Immature natural killer cell (primary cell): ENCODE results near the gene SMLR1. TPM values are rescaled to one million over a fixed set of nuclear protein-coding genes. Genes with fewer than 3 reads are reported as not detected.

Experiments used
- DNase-seq, 3 donors: peaks; one replicate each; pipeline ENCODE4 v3.0.0; 2022; ENCODE audit warnings: mixed read lengths in 1 of 3
- H3K27ac Mint-ChIP-seq, 6 donors: one replicate each; pipeline ENCODE4 v1.8.0; 2020; ENCODE audit warnings: mixed read lengths in 6 of 6, mild to moderate bottlenecking in 5 of 6, inconsistent platforms in 4 of 6, moderate library complexity in 3 of 6
- H3K27me3 Mint-ChIP-seq, 3 donors: one replicate each; pipeline ENCODE4 v1.8.0; 2020 to 2021; ENCODE audit warnings: low read depth in 3 of 3, mild to moderate bottlenecking in 3 of 3, mixed read lengths in 3 of 3, moderate library complexity in 3 of 3, inconsistent platforms in 1 of 3
- H3K36me3 Mint-ChIP-seq, 3 donors: one replicate each; pipeline ENCODE4 v1.8.0; 2020; ENCODE audit warnings: mixed read lengths in 3 of 3, inconsistent platforms in 2 of 3, mild to moderate bottlenecking in 2 of 3
- H3K4me1 Mint-ChIP-seq, 2 donors: one replicate each; pipeline ENCODE4 v1.8.0; 2020; ENCODE audit warnings: inconsistent platforms in 2 of 2, mild to moderate bottlenecking in 2 of 2, mixed read lengths in 2 of 2, moderate library complexity in 1 of 2
- H3K4me3 Mint-ChIP-seq, 5 donors: one replicate each; pipeline ENCODE4 v1.8.0; 2020; ENCODE audit warnings: mild to moderate bottlenecking in 5 of 5, mixed read lengths in 5 of 5, inconsistent platforms in 3 of 5, moderate library complexity in 3 of 5
- H3K9me3 Mint-ChIP-seq, 6 donors: one replicate each; pipeline ENCODE4 v1.8.0; 2020; ENCODE audit warnings: mild to moderate bottlenecking in 6 of 6, mixed read lengths in 6 of 6, inconsistent platforms in 4 of 6, moderate library complexity in 3 of 6
- polyA plus RNA-seq, 3 donors: library from polyadenylated mRNA; unstranded; fragments of 300-500 nt; fragmentation: Illumina TruSeq; gene quantifications; one replicate each; pipeline ENCODE4 v1.2.3, GENCODE V29; 2021

The SMLR1 gene
- polyA plus RNA-seq, 3 donors from 2014 or later, result not detected

DNA sequence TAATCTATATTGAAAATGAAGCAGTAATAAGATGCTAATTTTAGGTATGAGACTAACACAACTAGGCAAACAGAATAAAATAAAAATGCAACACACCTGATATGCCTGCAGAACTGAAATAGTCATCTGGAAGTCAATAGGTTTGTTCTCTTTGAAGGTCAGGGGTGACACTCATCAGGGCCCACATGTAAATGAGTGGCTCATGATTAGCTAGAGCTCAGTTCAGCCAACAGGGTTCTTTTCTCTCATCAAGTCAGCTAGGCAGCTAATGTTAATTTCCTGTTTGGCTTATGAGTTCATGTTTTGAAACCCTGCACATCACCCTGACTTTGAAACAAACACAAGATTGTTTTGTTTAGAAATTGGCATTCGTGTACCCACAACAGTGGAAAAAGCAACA is 23.8 kb downstream of the SMLR1 start:
- no peaks in the 10 kb centered on the region for H3K9me3 Mint-ChIP-seq
- DNase-seq, result no peak
- no peaks in the 10 kb centered on the region for H3K36me3 Mint-ChIP-seq
- H3K4me1 Mint-ChIP-seq, result peaks cover 3 to 5% of the 10 kb centered on the region in 2 donors
- no peak overlapping the region for H3K27ac Mint-ChIP-seq
- no peak overlapping the region for H3K4me3 Mint-ChIP-seq
- H3K27me3 Mint-ChIP-seq, result peaks cover 0 to 2% (median 0%) of the 10 kb centered on the region in 3 donors

DNA sequence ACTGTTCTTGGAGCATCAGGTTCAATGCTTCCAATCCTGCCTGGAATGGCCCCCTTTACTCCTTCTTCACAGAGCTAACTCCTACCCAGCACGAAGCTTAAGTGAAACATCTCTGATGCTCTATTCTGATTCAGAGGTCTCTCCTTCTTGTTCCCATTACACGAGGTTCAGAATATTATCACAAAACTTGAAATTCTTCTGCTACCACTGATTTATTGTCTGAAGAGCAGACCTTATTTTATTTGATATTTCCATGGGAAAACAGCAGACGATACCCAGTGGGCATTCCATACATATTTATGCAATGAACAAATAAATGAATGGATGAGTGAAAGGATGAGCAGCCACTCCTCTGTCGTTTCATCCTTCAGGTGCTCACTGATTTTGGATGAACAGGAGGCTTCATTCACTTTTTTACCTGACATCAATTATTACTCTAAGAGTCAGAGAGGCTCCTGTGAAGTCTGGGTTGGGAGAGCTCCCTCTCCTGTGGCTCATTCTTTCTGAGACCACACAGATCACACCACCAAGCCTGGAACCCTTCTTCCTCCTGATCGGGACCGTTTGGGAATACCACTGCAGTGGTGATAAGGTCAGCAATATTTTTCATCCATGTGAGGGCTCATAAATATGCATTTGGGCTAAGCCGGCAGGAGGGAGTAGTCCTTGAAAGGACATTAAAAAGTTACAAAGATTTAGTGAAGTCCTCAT is 25.8 kb downstream of the SMLR1 start:
- no peak for DNase-seq
- H3K27ac Mint-ChIP-seq, result no peak overlapping the region
- H3K4me1 Mint-ChIP-seq, result peaks cover 3 to 5% of the 10 kb centered on the region in 2 donors
- H3K27me3 Mint-ChIP-seq, result peaks cover 0 to 2% (median 0%) of the 10 kb centered on the region in 3 donors
- H3K9me3 Mint-ChIP-seq, result no peaks in the 10 kb centered on the region
- no peak overlapping the region for H3K4me3 Mint-ChIP-seq
- no peaks in the 10 kb centered on the region for H3K36me3 Mint-ChIP-seq

DNA sequence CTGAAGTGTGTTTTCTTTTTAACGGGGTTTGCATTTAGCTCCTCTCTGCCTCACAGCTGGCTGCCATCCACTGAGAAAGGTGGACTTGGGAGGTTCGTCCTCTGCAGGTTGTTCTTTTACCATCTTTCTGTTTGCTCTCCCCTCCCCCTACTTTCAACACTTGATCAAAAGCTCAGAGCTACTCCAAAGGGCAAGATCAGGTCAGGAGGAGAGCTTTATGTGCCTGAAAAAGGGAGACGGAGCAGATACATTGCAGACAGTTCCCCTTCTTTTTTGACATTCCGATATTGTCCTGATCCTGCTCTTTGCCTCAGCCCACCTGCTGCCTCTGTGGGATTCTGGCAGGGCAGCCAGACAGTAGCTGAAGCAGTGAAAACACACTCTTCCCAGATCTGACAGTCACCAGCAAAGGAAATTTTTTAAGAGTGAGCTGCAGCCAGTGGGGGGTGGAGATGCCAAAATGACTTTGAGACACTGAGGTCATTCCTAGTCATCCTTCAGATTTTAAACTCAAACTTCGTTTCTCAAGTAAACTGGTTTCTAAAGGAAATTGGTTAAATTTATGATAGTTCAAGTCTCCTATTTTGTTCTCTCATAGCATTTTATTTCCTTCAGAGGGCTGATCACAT is 26.5 kb downstream of the SMLR1 start:
- no peaks in the 10 kb centered on the region for H3K9me3 Mint-ChIP-seq
- H3K27ac Mint-ChIP-seq, result no peak overlapping the region
- DNase-seq, result no peak
- H3K4me1 Mint-ChIP-seq, result peaks cover 3 to 4% of the 10 kb centered on the region in 2 donors
- H3K27me3 Mint-ChIP-seq, result peaks cover 0 to 2% (median 0%) of the 10 kb centered on the region in 3 donors
- H3K36me3 Mint-ChIP-seq, result no peaks in the 10 kb centered on the region
- no peak overlapping the region for H3K4me3 Mint-ChIP-seq

DNA sequence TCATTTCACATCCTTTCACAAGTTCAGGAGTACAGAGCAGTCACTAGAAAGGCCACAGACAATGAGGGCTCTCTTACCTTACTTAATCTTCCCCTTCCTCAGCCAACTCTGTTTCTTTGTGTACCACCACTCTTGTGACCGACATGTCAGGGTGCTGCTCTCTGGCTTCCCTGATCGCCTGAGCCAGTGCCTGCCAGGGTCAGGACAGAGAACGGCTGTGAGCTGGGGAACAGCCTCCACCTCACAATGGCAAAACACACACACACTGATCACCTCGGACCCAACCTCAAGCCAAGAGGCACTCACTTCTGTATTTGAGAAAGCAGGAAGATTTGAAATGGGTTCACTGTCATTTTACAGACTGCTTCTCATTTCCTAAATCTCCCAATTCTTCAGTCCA is 30.8 kb downstream of the SMLR1 start:
- no peaks in the 10 kb centered on the region for H3K4me1 Mint-ChIP-seq
- no peak for DNase-seq
- H3K27me3 Mint-ChIP-seq, result peaks cover 0 to 2% (median 0%) of the 10 kb centered on the region in 3 donors
- no peak overlapping the region for H3K27ac Mint-ChIP-seq
- no peaks in the 10 kb centered on the region for H3K36me3 Mint-ChIP-seq
- H3K4me3 Mint-ChIP-seq, result no peak overlapping the region
- H3K9me3 Mint-ChIP-seq, result no peaks in the 10 kb centered on the region

DNA sequence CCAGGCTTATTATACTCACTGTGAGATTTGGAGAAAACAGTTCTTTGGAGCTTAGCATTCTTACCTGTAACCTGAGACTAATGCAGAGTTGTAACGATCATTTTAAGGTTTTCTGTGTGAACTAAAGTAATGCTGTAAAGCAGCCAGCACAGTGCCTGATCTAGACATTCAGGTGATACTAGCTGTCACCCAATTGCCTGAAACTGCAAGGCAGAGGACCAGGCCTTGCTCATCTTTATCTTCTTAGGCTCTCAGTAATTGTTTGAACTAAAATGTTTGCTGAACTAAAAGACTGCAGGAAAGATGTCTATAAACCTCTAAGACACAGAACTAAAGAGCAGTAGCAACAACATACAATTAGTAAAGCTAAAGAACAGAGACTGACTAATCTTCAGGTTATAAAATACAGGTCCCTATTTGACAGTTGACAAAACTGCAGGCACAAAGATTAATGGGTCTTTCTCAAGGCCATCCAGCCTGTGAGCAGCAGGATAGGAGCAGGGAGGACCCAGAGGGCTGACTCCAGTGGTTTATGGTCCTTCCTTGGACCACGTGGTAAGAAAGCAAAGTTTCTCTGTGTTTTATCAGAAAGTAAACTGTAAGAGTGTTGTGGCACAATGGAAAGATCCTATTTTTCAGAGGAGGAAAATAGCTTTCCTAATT is 31.4 kb downstream of the SMLR1 start:
- peak overlapping the region in 1 of 6 donors; percentile 6 for H3K27ac Mint-ChIP-seq
- no peaks in the 10 kb centered on the region for H3K4me1 Mint-ChIP-seq
- no peaks in the 10 kb centered on the region for H3K9me3 Mint-ChIP-seq
- H3K27me3 Mint-ChIP-seq, result peaks cover 0 to 2% (median 0%) of the 10 kb centered on the region in 3 donors
- H3K4me3 Mint-ChIP-seq, result no peak overlapping the region
- no peak for DNase-seq
- no peaks in the 10 kb centered on the region for H3K36me3 Mint-ChIP-seq

DNA sequence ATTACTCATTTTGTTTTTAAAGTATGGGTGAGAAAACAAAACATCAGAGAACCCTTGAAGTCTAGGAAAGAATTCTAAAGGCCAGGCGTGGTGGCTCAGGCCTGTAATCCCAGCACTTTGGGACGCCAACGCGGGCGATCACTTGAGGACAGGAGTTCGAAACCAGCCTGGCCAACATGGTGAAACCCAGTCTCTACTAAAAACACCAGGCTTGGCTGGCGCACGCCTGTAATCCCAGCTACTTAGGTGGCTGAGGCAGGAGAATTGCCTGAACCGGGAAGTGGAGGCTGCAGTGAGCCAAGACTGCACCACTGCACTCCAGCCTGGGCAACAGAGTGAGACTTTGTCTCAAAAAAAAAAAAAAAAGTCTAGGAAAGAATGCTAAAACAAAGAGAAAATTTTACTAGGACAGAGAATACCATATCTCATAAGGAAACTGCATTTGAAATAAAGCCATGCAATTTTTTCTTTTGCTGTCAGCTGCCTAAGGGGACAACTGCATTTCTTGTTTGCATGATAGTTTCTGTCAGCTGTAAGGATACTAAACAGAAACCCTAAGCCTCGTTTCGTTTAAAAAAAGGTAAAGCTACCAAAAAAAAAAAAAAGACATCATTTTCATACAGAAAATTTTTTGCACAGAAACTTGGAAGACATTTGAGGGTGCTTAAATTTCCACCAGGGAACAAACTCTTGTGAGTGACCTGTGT is 32.1 kb downstream of the SMLR1 start:
- peak overlapping the region in 1 of 6 donors; percentile 6 for H3K27ac Mint-ChIP-seq

DNA sequence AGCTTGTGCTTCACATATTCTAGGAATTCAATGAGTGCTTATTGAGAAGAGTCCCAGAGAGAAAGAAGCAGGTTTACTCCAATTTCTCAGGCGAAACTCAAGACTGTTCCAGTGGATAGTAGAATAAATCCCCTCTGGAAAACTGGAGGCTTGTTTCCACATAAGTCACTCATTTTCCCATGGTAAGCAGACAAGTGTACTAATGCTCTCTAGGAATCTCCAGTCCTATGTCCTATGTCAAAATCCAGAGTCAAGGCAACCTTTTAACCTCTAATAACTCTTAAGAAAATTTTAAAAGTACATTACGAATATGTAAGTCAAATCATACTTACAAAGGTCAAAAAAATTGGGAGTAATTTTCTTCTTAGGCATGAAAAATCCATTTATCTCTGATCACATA is 35.2 kb downstream of the SMLR1 start:
- H3K4me3 Mint-ChIP-seq, result no peak overlapping the region
- no peak overlapping the region for H3K27ac Mint-ChIP-seq
- no peaks in the 10 kb centered on the region for H3K36me3 Mint-ChIP-seq

More for the DNA sequence above, 32.1 kb downstream of the SMLR1 start:
- no peak for DNase-seq
- Mint-ChIP-seq H3K27me3 (peaks cover 0 to 2% (median 0%) of the 10 kb centered on the region in 3 donors), H3K4me1 (no peaks in the 10 kb centered on the region), H3K9me3 (no peaks in the 10 kb centered on the region), H3K4me3 (no peak overlapping the region), H3K36me3 (no peaks in the 10 kb centered on the region)

DNA sequence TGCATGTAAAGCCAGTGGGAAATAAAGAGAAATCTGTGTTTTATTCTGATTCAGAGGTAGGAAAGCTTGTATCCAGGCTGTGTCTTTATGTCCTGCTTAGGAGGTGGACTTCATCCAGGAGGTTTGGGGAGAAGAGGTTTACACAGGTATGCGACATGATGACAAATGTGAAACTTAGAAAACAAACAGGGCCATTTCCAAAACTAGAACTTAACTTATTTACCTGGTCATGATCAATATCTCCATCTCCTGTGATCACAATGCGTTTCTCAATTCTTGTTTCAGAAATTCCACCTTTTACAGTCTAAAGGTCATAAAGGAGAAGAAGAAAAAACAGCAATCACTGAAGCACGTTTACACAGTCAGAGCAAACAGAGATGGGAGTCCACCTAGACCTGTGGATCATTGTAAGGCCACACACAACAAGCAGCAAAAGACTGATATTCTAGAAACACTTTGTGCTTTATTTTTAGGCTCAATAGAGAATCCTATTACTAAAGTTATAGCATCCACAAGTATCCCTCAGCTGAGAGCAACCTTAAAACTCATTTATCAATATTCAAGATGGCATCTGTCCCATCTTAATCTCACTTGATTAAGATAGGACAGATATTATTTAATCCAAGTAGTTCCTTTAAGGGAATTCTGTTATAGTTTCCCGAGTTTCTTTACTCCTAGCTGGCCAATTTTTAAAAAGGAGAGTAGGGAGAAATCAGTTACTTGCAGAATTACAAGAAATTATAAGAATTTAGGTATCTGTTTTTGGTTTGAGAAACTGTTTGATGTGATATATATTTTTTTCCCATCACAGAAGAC is 36.4 kb downstream of the SMLR1 start:
- Mint-ChIP-seq H3K27me3 (peaks cover 0 to 2% (median 1%) of the 10 kb centered on the region in 3 donors), H3K9me3 (no peaks in the 10 kb centered on the region), H3K4me3 (no peak overlapping the region), H3K27ac (no peak overlapping the region), H3K4me1 (no peaks in the 10 kb centered on the region), H3K36me3 (no peaks in the 10 kb centered on the region)
- DNase-seq, result no peak

More for the DNA sequence above, 35.2 kb downstream of the SMLR1 start:
- Mint-ChIP-seq H3K4me1 (no peaks in the 10 kb centered on the region), H3K27me3 (peaks cover 0 to 2% (median 1%) of the 10 kb centered on the region in 3 donors), H3K9me3 (no peaks in the 10 kb centered on the region)
- no peak for DNase-seq

DNA sequence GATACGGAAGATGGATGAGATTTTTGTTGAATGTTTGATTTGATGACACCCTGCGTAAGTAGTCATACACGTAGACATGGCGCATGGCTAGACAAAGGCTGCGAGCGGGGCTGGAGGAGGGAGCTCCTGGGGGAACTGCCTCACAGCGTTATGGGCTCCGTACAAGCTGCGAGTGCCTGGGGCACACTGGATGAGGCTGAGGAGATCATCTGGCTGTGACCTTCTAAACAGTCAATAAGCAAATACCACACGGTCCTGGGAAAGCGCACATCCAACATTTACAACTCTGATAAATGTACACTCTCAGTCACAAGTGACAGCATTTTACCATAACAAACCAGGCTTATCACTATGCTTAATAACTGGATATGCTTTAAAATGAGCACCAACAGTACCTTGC is 37.1 kb downstream of the SMLR1 start:
- Mint-ChIP-seq H3K27ac (no peak overlapping the region), H3K4me1 (no peaks in the 10 kb centered on the region), H3K9me3 (no peaks in the 10 kb centered on the region), H3K4me3 (no peak overlapping the region), H3K36me3 (no peaks in the 10 kb centered on the region), H3K27me3 (peaks cover 0 to 4% (median 2%) of the 10 kb centered on the region in 3 donors)
- DNase-seq, result no peak

DNA sequence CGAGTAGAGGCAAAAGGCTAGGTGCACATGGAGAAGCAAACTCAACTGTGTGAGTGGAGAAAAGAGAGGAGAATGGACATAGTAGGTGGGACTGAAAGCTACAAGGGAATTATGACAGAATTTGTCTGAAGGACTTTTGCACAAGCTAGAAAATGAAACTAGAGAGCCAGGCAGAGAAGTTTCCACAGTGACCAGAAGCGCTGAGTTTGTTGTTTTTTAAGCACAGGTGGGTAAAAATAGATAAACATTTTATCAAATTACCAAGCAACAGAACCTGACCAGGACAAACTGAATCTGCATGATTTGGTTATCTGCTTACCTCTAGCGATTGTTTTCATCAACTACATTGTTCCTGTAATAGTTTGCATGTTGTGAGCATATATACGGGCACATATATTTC is 38.6 kb downstream of the SMLR1 start:
- Mint-ChIP-seq H3K36me3 (peaks cover 0 to 4% (median 0%) of the 10 kb centered on the region in 3 donors), H3K4me3 (no peak overlapping the region), H3K9me3 (no peaks in the 10 kb centered on the region), H3K27ac (no peak overlapping the region), H3K27me3 (peaks cover 0 to 6% (median 0%) of the 10 kb centered on the region in 3 donors), H3K4me1 (no peaks in the 10 kb centered on the region)
- DNase-seq, result no peak

DNA sequence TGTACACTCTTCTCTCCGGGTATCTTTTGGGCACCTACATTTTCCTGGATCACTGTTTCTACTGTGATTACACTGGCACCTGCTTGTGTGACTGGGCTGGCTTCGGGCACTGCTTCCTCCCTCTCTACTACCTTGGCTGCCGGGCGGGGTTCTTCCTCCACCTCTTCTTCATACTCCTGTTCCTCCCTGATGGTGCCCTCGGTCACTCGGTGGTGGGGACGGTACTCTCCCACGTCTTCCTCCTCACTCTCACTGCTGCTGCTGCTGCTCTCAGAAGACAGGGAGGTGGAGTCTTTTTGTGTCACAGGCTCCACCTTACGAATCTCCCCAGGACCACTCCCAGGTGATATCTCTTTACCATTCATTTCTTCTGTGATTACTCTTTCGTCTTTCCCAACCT is 42.5 kb downstream of the SMLR1 start:
- H3K4me1 Mint-ChIP-seq, result no peaks in the 10 kb centered on the region
- H3K4me3 Mint-ChIP-seq, result no peak overlapping the region
- no peak for DNase-seq
- H3K9me3 Mint-ChIP-seq, result no peaks in the 10 kb centered on the region
- peaks cover 0 to 4% (median 0%) of the 10 kb centered on the region in 3 donors for H3K36me3 Mint-ChIP-seq
- peaks cover 0 to 6% (median 0%) of the 10 kb centered on the region in 3 donors for H3K27me3 Mint-ChIP-seq
- peak overlapping the region in 2 of 6 donors; percentile 5 to 30 for H3K27ac Mint-ChIP-seq

DNA sequence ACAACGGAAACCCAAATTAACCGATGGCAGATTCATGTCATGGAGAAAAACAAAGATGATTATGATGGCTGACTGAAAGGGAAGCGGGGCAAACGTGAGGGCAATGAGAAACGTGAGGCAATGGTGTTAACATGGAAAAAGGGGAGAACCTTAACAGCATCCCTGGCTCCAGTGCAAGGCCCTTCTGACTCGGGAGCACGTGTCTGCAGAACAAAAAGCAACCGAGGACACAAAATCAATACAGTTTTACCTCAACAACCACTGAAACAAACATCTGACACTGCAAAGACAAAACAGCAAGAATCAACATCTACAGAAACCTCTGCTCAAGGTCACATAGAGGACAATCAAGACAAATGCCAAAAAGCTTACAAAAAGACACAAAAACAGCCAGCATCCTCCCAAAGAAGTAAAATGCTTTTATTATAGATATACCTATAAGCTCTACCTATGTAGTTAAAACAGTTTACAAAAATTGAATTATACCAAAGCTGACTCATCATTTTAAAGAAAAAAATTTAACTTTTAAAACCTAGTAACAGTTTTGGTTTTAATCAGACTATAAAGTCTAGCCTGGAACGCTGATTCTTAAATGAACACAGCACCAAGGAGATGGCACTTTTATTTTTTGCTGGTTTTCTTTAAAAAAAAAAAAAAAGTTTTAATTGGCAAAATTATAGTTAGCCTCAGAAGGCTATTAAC is 43.1 kb downstream of the SMLR1 start:
- no peak for DNase-seq
- Mint-ChIP-seq H3K27ac (no peak overlapping the region), H3K9me3 (no peaks in the 10 kb centered on the region), H3K4me1 (no peaks in the 10 kb centered on the region), H3K27me3 (peaks cover 0 to 6% (median 0%) of the 10 kb centered on the region in 3 donors), H3K36me3 (peaks cover 0 to 4% (median 0%) of the 10 kb centered on the region in 3 donors), H3K4me3 (no peak overlapping the region)
